Esophagus muscularis mucosa (tissue), 4 donors: Measurements from ENCODE around the gene KLHL11.

Experiments used
- CTCF ChIP-seq, 3 experiments: fragments of 200-600 bp in 2 of 3; fragments of 450-650 bp in 1 of 3; sonication (generic) in 2 of 3; IDR thresholded peaks; one replicate each; pipeline ENCODE4 v1.5.1; 2017 to 2019; ENCODE audit warnings: antibody characterized with exemption in 3 of 3, mild to moderate bottlenecking in 2 of 3, moderate library complexity in 1 of 3
- EP300 ChIP-seq: sonication (generic); formaldehyde crosslinking; IDR thresholded peaks from one replicate; pipeline ENCODE4 v1.6.1; 2017; ENCODE audit warnings: antibody characterized with exemption
- POLR2A ChIP-seq: fragments of 450-650 bp; IDR thresholded peaks from one replicate; pipeline ENCODE4 v1.6.1; 2017; ENCODE audit warnings: antibody characterized with exemption, moderate library complexity, mild to moderate bottlenecking, low read depth

DNA sequence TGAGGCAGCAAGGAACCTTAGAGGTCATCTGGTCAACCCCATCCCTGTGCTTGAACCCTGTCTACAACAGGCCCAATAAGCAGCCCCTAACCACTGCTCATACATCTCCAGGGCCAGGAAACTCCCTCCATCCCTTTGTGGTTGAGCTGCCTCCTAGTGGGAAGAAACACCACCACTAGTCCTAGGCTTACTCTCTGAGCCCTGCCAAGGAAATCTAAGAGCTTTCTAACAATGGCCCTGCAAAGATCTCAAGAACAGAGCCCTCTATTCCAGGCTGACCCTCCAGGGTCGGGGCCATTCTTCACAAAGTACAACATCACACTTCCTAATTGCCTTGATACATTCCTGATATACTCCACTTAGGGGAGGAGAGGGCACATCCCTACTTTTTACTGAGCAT is 47.7 kb upstream of the KLHL11 start:
- TF ChIP-seq CTCF (IDR thresholded peaks at IDR 0.05) (no peak), POLR2A (no peak), EP300 (no peak)
